Measurements from ENCODE around the gene SLX4.

The SLX4 gene

DNA sequence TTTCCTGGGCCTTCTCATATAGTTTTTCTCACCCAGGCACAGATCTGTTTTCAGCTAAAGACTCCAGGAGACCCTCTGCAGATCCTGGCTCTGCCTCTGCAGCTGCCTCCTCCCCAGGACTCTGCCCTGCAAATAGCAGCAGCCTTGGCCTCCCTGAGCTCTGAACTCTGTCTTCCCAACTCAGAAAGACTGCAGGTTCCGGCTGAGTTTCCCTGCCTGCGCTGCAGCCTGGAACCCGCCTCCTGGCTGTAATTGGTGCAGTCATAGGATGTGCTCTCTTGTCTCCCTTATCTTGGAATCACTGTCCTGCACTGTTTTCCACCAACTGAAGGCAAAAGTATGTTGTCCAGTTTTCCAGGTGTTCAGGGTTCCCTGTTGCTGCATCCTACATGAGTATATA is 28.8 kb upstream of the SLX4 start:
- H3K27ac ChIP-seq (ENCODE audit: low read length), result no peak overlapping the region
- no peak overlapping the region for H3K9ac ChIP-seq (ENCODE audit: low read length)
- H3K4me2 ChIP-seq (ENCODE audit: low read depth, low read length), result no peak overlapping the region
- no peak overlapping the region for H2AFZ ChIP-seq (ENCODE audit: low read length)
- no peak overlapping the region for H3K4me3 ChIP-seq (ENCODE audit: low read length)
- TF ChIP-seq, protein P1, sequence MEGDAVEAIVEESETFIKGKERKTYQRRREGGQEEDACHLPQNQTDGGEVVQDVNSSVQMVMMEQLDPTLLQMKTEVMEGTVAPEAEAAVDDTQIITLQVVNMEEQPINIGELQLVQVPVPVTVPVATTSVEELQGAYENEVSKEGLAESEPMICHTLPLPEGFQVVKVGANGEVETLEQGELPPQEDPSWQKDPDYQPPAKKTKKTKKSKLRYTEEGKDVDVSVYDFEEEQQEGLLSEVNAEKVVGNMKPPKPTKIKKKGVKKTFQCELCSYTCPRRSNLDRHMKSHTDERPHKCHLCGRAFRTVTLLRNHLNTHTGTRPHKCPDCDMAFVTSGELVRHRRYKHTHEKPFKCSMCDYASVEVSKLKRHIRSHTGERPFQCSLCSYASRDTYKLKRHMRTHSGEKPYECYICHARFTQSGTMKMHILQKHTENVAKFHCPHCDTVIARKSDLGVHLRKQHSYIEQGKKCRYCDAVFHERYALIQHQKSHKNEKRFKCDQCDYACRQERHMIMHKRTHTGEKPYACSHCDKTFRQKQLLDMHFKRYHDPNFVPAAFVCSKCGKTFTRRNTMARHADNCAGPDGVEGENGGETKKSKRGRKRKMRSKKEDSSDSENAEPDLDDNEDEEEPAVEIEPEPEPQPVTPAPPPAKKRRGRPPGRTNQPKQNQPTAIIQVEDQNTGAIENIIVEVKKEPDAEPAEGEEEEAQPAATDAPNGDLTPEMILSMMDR (IDR thresholded peaks at IDR 0.05; ENCODE audit: low read length), result no peak
- TF ChIP-seq EZH2 (optimal IDR thresholded peaks at IDR 0.05; ENCODE audit: low read depth, low read length), result no peak
- TF ChIP-seq EZH2phosphoT487 (IDR thresholded peaks at IDR 0.05; ENCODE audit: low read length), result no peak
- no peaks in the 10 kb centered on the region for H3F3A ChIP-seq (ENCODE audit: insufficient read depth, low read length)
- DNase-seq, result no peak
- H3K4me1 ChIP-seq (ENCODE audit: low read length), result peaks cover 12% of the 10 kb centered on the region
- no peaks in the 10 kb centered on the region for H4K20me1 ChIP-seq (ENCODE audit: insufficient read depth, low read length)
- H3K27me3 ChIP-seq (replicated peaks; ENCODE audit: insufficient read depth, low read length), result no peaks in the 10 kb centered on the region
- no peaks in the 10 kb centered on the region for H3K36me3 ChIP-seq (replicated peaks; ENCODE audit: insufficient read depth, low read length)
- no peaks in the 10 kb centered on the region for H3K9me3 ChIP-seq (replicated peaks; ENCODE audit: insufficient read depth, low read length)
- H3K9me2 ChIP-seq (replicated peaks; ENCODE audit: insufficient read depth, low read length), result no peaks in the 10 kb centered on the region
- H3K79me2 ChIP-seq (ENCODE audit: low read length), result no peaks in the 10 kb centered on the region

DNA sequence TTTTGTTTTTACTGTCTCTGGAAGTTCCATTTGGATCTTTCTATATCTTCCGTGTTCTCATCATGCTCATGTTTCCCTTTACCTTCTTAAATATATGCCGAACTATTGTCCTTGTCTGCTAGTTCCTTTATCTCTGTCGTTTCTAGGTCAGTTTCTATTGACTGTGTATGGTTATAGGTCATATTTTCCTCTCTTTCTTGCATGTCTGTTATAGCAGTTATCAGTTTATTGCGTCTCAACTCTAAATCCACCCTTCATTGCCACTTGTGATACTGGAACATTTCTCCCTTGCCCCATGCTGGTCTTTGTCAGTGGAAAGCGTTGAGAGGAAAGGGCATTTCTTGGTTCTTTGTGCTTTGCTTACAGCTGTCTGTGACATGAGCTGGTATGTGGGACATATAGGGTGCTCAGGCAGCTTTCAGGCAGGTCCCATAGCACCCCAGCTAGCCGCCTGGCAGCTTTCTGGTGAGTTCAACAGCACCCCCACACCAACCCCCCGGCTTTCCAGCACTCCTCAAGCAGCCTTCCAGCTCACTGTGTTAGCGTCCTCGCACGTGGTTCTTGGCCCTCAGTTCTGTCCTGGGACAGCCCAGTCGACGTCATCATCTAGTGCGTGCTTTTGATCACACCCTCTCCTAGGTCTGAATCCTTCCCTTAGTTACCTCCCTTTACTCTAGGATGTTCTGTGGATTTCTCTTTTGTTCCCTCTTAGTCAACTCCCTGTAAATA is 27.7 kb upstream of the SLX4 start:
- H3K27ac ChIP-seq (ENCODE audit: low read length), result no peak overlapping the region

DNA sequence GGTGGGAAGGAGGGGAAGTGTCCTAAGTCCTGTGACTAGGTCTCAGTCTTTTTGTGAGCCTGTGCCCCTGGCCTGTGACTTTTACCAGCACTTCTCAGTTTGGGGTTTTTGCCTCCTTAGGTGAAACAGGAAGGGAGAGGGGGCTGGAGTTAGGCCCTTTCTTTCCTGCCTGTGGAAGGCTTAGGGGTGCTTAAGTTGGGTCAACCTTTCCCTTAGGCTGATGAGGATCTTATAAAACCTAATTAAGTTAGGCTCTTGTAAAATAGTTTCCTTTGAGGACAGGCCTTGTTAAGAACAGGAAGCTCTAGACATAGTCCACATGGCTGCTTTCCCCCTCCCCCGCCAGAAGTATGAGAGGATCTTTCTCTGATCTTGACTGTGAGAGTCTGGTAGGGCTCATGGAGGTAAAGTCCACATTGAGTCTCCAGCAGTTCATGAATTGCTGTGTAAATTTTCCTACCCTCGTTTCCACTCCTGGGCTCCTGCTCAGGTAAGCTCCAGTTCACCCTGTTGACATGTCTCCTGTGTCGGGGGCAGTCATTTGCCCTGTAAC is 26.0 kb upstream of the SLX4 start:
- Histone ChIP-seq H3K9ac (ENCODE audit: low read length) (no peak overlapping the region), H3K27ac (ENCODE audit: low read length) (peak overlapping the region; percentile 35; the same call in 1 of the 2 replicates)

More for the DNA sequence above, 27.7 kb upstream of the SLX4 start:
- Histone ChIP-seq H3K79me2 (ENCODE audit: low read length) (no peaks in the 10 kb centered on the region), H3K27me3 (replicated peaks; ENCODE audit: insufficient read depth, low read length) (no peaks in the 10 kb centered on the region), H3K4me1 (ENCODE audit: low read length) (peaks cover 12% of the 10 kb centered on the region), H2AFZ (ENCODE audit: low read length) (no peak overlapping the region), H3K4me3 (ENCODE audit: low read length) (no peak overlapping the region), H3K4me2 (ENCODE audit: low read depth, low read length) (no peak overlapping the region), H3K36me3 (replicated peaks; ENCODE audit: insufficient read depth, low read length) (no peaks in the 10 kb centered on the region), H3K9me3 (replicated peaks; ENCODE audit: insufficient read depth, low read length) (no peaks in the 10 kb centered on the region), H4K20me1 (ENCODE audit: insufficient read depth, low read length) (no peaks in the 10 kb centered on the region), H3K9ac (ENCODE audit: low read length) (no peak overlapping the region), H3K9me2 (replicated peaks; ENCODE audit: insufficient read depth, low read length) (no peaks in the 10 kb centered on the region), H3F3A (ENCODE audit: insufficient read depth, low read length) (no peaks in the 10 kb centered on the region)
- no peak for DNase-seq
- TF ChIP-seq, protein P1 (IDR thresholded peaks at IDR 0.05; ENCODE audit: low read length), result no peak
- no peak for TF ChIP-seq EZH2phosphoT487 (IDR thresholded peaks at IDR 0.05; ENCODE audit: low read length)
- TF ChIP-seq EZH2 (optimal IDR thresholded peaks at IDR 0.05; ENCODE audit: low read depth, low read length), result no peak

More for the DNA sequence above, 26.0 kb upstream of the SLX4 start:
- no peaks in the 10 kb centered on the region for H3F3A ChIP-seq (ENCODE audit: insufficient read depth, low read length)
- no peaks in the 10 kb centered on the region for H3K27me3 ChIP-seq (replicated peaks; ENCODE audit: insufficient read depth, low read length)
- peak overlapping the region; percentile 39 for H2AFZ ChIP-seq (ENCODE audit: low read length)
- TF ChIP-seq EZH2 (optimal IDR thresholded peaks at IDR 0.05; ENCODE audit: low read depth, low read length) (no peak), EZH2phosphoT487 (IDR thresholded peaks at IDR 0.05; ENCODE audit: low read length) (no peak)
- TF ChIP-seq, protein P1 (IDR thresholded peaks at IDR 0.05; ENCODE audit: low read length), result no peak
- H3K36me3 ChIP-seq (replicated peaks; ENCODE audit: insufficient read depth, low read length), result no peaks in the 10 kb centered on the region
- H3K4me2 ChIP-seq (ENCODE audit: low read depth, low read length), result peak overlapping the region; percentile 28; the same call in 1 of the 2 replicates
- no peaks in the 10 kb centered on the region for H3K79me2 ChIP-seq (ENCODE audit: low read length)
- H4K20me1 ChIP-seq (ENCODE audit: insufficient read depth, low read length), result no peaks in the 10 kb centered on the region
- no peak overlapping the region for H3K4me3 ChIP-seq (ENCODE audit: low read length)
- DNase-seq, result peak; percentile 57
- H3K4me1 ChIP-seq (ENCODE audit: low read length), result peaks cover 12% of the 10 kb centered on the region
- no peaks in the 10 kb centered on the region for H3K9me2 ChIP-seq (replicated peaks; ENCODE audit: insufficient read depth, low read length)
- H3K9me3 ChIP-seq (replicated peaks; ENCODE audit: insufficient read depth, low read length), result no peaks in the 10 kb centered on the region

Data from MM.1S (cell line).